ENCODE measurements around the gene OTOA. TPM values are rescaled to one million over a fixed set of nuclear protein-coding genes. Genes with fewer than 3 reads are reported as not detected.
A peak's percentile ranks its signal among the peaks of the same experiment; 100 is the strongest.
"Not testable (repeated sequence)": the region's sequence is repeated elsewhere in the genome, so short reads cannot be mapped to it uniquely, and the experiment has no call there.

Gene OTOA
- total RNA-seq, 3 donors from 2014 or later, result not detected

DNA sequence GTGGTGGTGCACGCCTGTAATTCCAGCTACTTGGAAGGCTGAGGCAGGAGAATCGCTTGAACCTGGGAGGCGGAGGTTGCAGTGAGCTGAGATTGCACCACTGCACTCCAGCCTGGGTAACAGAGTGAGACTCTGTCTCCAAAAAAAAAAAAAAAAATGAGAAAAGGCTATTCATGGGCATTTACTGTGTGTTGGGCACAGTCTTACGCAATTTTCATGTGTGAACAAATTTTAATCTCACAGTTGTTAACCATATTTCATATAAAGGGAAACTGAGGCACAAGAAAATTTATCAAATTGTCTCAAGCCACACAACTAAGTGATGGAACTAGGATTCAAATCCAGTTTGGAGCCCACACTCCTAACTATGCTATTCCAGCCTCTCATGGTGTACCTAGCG lies 16.9 kb downstream of the OTOA start:
- DNase-seq; H3K4me3 Mint-ChIP-seq; H3K9me3 Mint-ChIP-seq; H3K27me3 Mint-ChIP-seq (ENCODE audit: low read depth); H3K36me3 Mint-ChIP-seq (ENCODE audit: insufficient read depth); ATAC-seq; H3K4me1 Mint-ChIP-seq (ENCODE audit: low read depth): not testable (repeated sequence)

DNA sequence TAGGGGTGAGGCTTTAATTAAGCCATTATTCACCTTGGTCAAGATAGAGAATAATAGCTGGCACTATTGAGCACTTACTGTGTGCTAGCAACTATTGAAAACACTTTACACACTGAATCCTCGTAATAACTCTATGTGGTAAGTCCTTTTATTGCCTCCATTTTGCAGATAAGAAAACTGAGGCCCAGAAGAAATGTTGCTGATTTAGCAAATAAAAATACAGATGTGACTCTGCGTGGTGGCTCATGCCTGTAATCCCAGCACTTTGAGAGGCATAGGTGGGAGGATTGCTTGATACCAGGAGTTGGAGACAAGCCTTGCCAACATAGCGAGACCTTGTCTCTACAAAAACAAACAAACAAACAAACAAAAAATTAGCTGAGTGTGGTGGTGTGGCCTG lies 19.4 kb downstream of the OTOA start:
- H3K4me1 Mint-ChIP-seq (ENCODE audit: low read depth), result no peaks in the 10 kb centered on the region
- H3K9me3 Mint-ChIP-seq, result no peaks in the 10 kb centered on the region
- H3K36me3 Mint-ChIP-seq (ENCODE audit: insufficient read depth), result no peaks in the 10 kb centered on the region
- no peak overlapping the region for H3K4me3 Mint-ChIP-seq
- peaks cover 7% of the 10 kb centered on the region for H3K27me3 Mint-ChIP-seq (ENCODE audit: low read depth)
- ATAC-seq, result no peak
- DNase-seq, result no peak

DNA sequence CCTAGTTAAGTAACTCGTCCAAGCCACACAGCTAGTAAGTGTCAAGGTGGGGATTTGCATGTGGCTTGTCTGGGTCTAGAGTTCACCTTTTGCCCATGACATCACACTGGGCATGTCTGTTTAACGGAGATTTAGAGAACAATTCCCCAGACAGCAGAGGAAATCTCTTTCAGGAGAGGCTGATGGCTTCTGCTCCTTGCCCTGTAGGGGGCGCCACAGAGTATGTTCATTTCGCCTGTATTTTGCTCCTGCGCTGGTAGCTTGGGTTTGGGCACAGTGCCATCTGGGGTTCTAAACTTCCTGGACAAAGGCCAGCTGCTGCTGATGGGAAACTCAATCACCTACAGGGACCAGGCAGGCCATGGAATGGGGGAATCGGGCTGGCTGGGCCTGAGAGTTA lies 20.4 kb downstream of the OTOA start:
- Mint-ChIP-seq H3K27me3 (ENCODE audit: low read depth) (peaks cover 4% of the 10 kb centered on the region), H3K4me1 (ENCODE audit: low read depth) (no peaks in the 10 kb centered on the region), H3K36me3 (ENCODE audit: insufficient read depth) (no peaks in the 10 kb centered on the region), H3K4me3 (no peak overlapping the region), H3K9me3 (no peaks in the 10 kb centered on the region)
- peak; percentile 7 for DNase-seq
- ATAC-seq, result no peak

DNA sequence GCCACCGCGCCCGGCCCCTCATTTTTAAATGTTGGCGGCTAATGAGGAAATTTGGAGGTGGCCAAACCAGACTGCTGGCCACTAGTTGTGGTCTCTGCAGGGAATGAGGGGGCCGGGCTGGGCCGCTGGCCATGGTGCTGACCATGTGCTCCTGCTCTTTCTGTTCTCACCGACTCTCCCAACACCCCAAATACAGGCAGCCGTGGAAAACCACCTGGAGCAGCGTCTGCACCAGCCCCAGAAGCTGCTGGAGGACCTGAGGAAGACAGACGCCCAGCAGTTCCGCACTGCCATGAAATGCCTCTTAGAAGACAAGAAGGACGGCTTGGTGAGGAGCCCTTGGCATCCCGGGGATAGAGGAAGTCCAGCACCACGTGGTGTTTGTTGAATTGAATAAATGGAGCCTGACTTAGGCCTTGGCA lies 21.3 kb downstream of the OTOA start:
- H3K9me3 Mint-ChIP-seq, result no peaks in the 10 kb centered on the region
- no peak overlapping the region for H3K4me3 Mint-ChIP-seq
- H3K27me3 Mint-ChIP-seq (ENCODE audit: low read depth), result peaks cover 4% of the 10 kb centered on the region
- ATAC-seq (no peak), DNase-seq (no peak)
- no peaks in the 10 kb centered on the region for H3K4me1 Mint-ChIP-seq (ENCODE audit: low read depth)
- H3K36me3 Mint-ChIP-seq (ENCODE audit: insufficient read depth), result no peaks in the 10 kb centered on the region

DNA sequence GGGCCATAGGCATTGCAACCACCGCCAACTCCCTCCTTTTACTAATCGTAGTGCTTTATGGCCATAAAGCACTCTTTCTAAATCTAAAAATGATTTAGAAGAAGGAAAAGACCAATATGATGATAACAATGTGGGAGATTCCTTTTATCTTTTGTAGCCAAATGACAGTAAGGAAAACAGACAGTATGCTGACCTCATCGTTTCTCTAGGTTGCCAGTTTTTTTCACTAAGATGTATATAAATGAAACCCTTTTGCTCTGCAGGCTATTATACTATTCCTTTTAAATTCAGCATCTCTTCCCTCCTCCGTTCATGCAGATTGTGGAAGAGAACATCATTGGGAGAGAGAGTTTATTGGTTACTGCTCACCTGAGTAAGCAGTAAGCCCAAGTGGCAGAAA lies 25.3 kb downstream of the OTOA start:
- Mint-ChIP-seq H3K36me3 (ENCODE audit: insufficient read depth) (no peaks in the 10 kb centered on the region), H3K9me3 (no peaks in the 10 kb centered on the region), H3K27me3 (ENCODE audit: low read depth) (no peaks in the 10 kb centered on the region), H3K4me1 (ENCODE audit: low read depth) (no peaks in the 10 kb centered on the region), H3K4me3 (no peak overlapping the region)
- no peak for DNase-seq
- ATAC-seq, result no peak

DNA sequence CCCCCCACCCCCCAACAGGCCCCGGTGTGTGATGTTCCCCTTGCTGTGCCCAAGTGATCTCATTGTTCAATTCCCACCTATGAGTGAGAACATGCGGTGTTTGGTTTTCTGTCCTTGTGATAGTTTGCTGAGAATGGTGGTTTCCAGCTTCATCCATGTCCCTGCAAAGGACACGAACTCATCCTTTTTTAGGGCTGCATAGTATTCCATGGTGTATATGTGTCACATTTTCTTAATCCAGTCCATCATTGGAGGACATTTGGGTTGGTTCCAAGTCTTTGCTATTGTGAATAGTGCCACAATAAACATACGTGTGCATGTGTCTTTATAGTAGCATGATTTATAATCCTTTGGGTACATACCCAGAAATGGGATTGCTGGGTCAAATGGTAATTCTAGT lies 27.2 kb downstream of the OTOA start:
- H3K4me3 Mint-ChIP-seq; H3K36me3 Mint-ChIP-seq (ENCODE audit: insufficient read depth); H3K9me3 Mint-ChIP-seq: not testable (repeated sequence)

DNA sequence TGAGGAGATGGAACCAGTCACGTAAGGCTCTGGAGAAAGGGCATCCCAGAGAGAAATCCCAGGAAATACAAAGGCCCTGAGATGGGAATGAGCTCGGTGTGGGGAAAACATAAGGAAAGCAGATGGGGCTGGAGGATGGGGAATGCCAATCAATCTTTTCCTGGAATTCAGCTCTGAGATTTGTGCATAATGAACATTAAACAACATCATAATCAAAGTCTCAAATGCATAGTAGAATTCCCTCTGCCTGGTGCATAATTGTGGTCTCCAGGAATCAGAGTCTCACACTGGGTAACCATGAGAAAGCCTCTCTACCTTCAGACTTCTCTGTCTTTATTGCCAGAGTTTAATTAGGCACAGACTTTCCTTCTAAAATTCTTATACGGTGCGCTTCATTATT lies 30.8 kb downstream of the OTOA start:
- no peaks in the 10 kb centered on the region for H3K4me1 Mint-ChIP-seq (ENCODE audit: low read depth)
- H3K4me3 Mint-ChIP-seq, result no peak overlapping the region
- H3K9me3 Mint-ChIP-seq, result no peaks in the 10 kb centered on the region
- no peak for ATAC-seq
- DNase-seq, result no peak
- peaks cover 3% of the 10 kb centered on the region for H3K27me3 Mint-ChIP-seq (ENCODE audit: low read depth)
- H3K36me3 Mint-ChIP-seq (ENCODE audit: insufficient read depth), result no peaks in the 10 kb centered on the region

More for the DNA sequence above, 27.2 kb downstream of the OTOA start:
- ATAC-seq; H3K4me1 Mint-ChIP-seq (ENCODE audit: low read depth); H3K27me3 Mint-ChIP-seq (ENCODE audit: low read depth); DNase-seq: not testable (repeated sequence)

DNA sequence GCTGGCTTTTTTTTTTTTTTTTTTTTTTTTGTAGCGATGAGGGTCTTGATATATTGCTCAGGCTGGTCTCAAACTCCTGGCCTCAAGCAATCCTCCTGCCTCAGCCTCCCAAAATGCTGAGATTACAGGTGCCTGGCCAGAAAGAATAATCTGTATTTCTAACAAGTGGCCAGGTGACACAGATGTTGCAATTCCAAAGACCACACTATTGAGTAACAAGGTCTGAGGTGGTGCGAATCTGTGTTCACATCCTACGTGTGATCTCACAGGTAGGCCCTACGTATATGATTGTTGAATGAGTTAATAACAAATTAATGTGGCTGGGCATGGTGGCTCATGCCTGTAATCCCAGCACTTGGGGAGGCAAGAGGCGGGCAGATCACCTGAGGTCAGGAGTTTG lies 33.3 kb downstream of the OTOA start:
- H3K27me3 Mint-ChIP-seq (ENCODE audit: low read depth), result peaks cover 3% of the 10 kb centered on the region
- no peaks in the 10 kb centered on the region for H3K36me3 Mint-ChIP-seq (ENCODE audit: insufficient read depth)

DNA sequence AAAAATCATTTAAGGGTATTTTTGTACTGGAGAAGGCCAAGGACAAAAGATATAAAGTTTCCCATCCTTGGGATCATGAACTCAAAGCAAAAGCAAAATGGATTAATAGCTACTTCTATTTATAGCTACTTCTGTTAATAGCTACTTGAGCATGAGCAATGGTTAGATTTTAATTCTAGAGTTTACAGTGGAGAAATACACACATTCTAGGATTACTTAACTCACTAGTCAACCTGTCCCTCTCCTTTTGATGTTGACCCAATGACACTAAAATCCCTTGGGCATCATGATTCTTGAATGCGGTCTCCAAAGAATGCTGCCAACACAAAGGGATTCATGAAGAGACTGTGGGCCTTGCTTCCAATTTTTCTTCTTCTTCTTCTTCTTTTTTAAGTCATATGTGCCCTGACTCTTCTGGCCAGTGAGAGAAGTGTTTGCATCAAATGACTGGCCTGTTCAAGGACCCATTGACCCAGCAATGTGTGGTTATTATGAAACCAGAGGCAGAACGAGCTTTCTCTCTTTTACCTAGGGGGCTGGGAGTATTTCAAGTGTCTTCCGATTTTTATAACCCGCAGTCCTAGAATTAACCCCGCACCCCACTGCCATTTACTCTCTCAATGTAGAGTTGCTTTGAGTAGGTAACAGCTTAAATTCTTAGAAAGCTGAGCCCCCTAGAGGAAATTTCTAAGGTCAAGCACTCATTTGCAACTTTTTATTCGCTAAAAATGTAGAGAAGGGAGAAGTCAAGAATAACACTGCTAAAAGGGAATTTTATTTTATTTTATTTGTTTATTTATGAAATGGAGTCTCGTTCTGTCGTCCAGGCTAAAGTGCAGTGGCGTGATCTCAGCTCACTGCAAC lies 34.6 kb downstream of the OTOA start:
- DNase-seq, result no peak
- Mint-ChIP-seq H3K27me3 (ENCODE audit: low read depth) (peaks cover 3% of the 10 kb centered on the region), H3K36me3 (ENCODE audit: insufficient read depth) (no peaks in the 10 kb centered on the region), H3K4me1 (ENCODE audit: low read depth) (peaks cover under 1% of the 10 kb centered on the region), H3K4me3 (no peak overlapping the region), H3K9me3 (no peaks in the 10 kb centered on the region)
- no peak for ATAC-seq

More for the DNA sequence above, 33.3 kb downstream of the OTOA start:
- DNase-seq, result no peak
- H3K9me3 Mint-ChIP-seq, result no peaks in the 10 kb centered on the region
- H3K4me1 Mint-ChIP-seq (ENCODE audit: low read depth), result no peaks in the 10 kb centered on the region
- no peak for ATAC-seq
- H3K4me3 Mint-ChIP-seq, result no peak overlapping the region

DNA sequence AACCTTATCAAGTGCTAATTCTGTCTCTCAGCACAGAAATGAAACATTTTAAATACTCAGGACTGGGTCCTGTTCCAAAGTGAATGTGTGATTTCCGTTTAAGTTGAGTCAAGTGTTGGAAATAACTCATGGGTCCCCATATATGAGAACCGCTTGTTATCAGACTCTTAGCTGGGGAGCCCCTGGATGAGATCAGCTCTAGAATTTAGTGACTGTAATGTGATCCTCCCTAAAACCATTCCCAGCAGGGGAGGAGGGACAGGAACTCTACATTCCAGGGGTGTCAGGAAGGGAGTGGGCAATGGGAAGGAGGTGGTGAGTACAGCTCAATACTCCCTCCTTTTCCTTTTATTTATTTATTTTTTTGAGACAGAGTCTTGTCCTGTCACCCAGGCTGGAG lies 37.5 kb downstream of the OTOA start:
- ATAC-seq (no peak), DNase-seq (no peak)
- H3K9me3 Mint-ChIP-seq, result no peaks in the 10 kb centered on the region
- no peaks in the 10 kb centered on the region for H3K36me3 Mint-ChIP-seq (ENCODE audit: insufficient read depth)
- H3K4me3 Mint-ChIP-seq, result no peak overlapping the region
- peaks cover 4% of the 10 kb centered on the region for H3K4me1 Mint-ChIP-seq (ENCODE audit: low read depth)
- H3K27me3 Mint-ChIP-seq (ENCODE audit: low read depth), result no peaks in the 10 kb centered on the region

DNA sequence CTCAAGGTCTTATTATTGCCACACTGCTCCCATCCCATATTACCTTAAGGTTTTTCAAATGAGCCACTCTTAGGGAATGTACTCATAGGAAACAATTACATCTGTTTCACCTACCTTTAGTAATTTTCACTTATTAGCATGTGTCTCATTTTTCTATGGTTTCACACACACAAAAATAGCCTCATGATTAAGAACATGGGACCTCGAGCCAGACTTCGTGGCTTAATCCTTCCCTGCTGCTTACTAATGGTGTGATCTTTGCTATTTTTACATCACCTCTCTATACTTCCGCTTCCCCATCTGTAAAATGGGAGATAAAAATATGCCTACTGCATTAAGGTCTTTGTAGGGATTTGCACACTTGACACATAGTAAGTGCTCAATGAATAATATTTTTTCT lies 38.5 kb downstream of the OTOA start:
- no peak for DNase-seq
- Mint-ChIP-seq H3K4me1 (ENCODE audit: low read depth) (peaks cover 4% of the 10 kb centered on the region), H3K36me3 (ENCODE audit: insufficient read depth) (no peaks in the 10 kb centered on the region), H3K27me3 (ENCODE audit: low read depth) (peaks cover 2% of the 10 kb centered on the region), H3K4me3 (no peak overlapping the region), H3K9me3 (no peaks in the 10 kb centered on the region)
- no peak for ATAC-seq

DNA sequence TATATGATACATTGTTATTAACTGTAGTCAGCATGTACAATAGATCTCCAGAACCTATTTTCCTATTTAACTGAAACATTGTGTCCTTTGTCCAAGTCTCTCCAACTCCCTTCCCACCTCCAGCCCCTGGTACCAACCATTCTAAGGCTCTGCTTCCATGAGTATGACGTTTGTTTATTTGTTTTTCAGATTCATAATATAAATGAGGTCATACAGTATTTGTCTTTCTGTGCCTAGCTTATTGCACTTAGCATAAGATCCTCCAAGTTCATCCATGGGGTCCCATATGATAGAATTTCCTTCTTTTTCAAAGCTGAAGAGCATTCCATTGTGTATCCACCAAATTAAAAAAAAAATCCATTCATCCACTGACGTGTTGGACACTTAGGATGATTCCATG lies 39.4 kb downstream of the OTOA start:
- no peak for DNase-seq
- H3K4me1 Mint-ChIP-seq (ENCODE audit: low read depth), result peaks cover 4% of the 10 kb centered on the region
- peaks cover 2% of the 10 kb centered on the region for H3K27me3 Mint-ChIP-seq (ENCODE audit: low read depth)
- H3K9me3 Mint-ChIP-seq, result no peaks in the 10 kb centered on the region
- ATAC-seq, result no peak
- H3K36me3 Mint-ChIP-seq (ENCODE audit: insufficient read depth), result no peaks in the 10 kb centered on the region
- no peak overlapping the region for H3K4me3 Mint-ChIP-seq

DNA sequence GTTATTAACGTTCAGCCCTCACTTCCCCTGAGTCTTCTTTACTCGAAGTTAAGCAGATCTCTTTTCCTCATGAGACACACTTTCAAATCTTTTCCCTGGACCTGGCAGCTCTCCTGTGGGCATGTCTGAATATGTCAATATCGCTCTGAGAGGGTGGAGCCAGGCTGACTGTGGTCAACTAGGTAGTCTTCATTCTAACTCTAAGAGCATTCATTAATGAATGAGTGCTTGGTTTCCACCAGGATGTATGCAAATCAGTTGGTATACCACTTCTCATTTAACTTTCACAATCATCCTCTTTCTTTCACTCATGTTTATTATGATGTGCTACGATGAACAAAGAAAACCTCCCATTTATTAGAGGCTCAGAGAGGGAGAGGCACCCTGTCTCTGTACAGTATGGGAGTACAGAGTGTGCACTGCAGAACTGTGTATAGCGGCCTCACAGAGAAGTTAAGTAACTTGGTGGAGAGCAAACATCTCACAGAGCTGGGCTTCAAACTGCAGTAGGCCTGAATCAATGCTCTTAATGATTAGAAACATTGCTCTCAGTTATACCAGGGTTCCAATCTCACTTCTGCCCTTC lies 39.9 kb downstream of the OTOA start:
- Mint-ChIP-seq H3K4me1 (ENCODE audit: low read depth) (peaks cover 7% of the 10 kb centered on the region), H3K4me3 (no peak overlapping the region), H3K36me3 (ENCODE audit: insufficient read depth) (no peaks in the 10 kb centered on the region), H3K27me3 (ENCODE audit: low read depth) (peaks cover 2% of the 10 kb centered on the region), H3K9me3 (no peaks in the 10 kb centered on the region)
- no peak for DNase-seq
- no peak for ATAC-seq

DNA sequence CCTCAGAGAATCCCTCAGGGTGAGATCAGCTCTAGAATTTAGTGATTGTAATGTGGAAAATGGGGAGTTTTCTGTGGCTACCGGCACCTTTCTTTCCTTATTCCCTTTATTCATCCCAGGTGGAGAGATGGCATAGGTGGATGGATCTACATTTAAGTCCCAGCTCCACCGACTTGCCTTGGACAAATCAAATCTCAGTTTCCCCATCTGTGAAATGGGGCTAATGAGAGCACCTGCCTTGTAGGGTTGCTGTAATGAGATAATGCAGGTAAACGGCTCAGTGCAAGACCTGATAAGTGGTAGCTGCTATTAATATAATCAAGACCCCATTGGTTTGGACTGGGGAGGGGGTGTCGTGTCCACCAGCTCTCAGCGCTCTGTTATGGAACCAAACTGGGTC lies 40.5 kb downstream of the OTOA start:
- no peak overlapping the region for H3K4me3 Mint-ChIP-seq
- ATAC-seq (no peak), DNase-seq (no peak)
- no peaks in the 10 kb centered on the region for H3K36me3 Mint-ChIP-seq (ENCODE audit: insufficient read depth)
- H3K4me1 Mint-ChIP-seq (ENCODE audit: low read depth), result peaks cover 7% of the 10 kb centered on the region
- peaks cover 2% of the 10 kb centered on the region for H3K27me3 Mint-ChIP-seq (ENCODE audit: low read depth)
- no peaks in the 10 kb centered on the region for H3K9me3 Mint-ChIP-seq

DNA sequence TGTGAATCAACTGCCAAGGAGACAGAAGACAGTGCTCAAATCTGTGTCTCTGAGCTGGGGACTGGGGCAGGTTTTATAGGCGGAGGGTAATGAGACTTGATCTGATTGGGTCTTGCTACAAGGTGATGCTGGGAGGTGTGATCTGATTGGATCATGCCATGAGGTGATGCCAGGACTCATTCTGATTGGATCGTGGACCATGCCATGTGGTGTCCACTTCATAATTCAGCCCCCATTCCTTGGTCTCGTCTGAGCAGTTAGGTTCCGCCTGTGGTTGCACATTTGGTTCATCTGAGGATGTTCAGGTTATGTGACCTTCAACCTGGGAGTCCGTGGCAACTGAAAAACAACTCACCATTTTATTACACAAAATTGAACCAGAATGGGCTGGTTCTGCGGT lies 41.0 kb downstream of the OTOA start:
- no peaks in the 10 kb centered on the region for H3K9me3 Mint-ChIP-seq
- no peak for DNase-seq
- no peaks in the 10 kb centered on the region for H3K36me3 Mint-ChIP-seq (ENCODE audit: insufficient read depth)
- no peak overlapping the region for H3K4me3 Mint-ChIP-seq
- ATAC-seq, result no peak
- peaks cover 7% of the 10 kb centered on the region for H3K4me1 Mint-ChIP-seq (ENCODE audit: low read depth)
- H3K27me3 Mint-ChIP-seq (ENCODE audit: low read depth), result peaks cover 2% of the 10 kb centered on the region
